DOHH2 (cell line): Measurements from ENCODE around the gene CFAP221.

Experiments used
- H3F3A ChIP-seq: fragments of 200-600 bp; sonication (generic), shearing (Covaris generic); 2 replicates; pipeline ENCODE4 v1.6.0; 2016; ENCODE audit warnings: antibody characterized with exemption, mild to moderate bottlenecking; ENCODE audit not compliant: control insufficient read depth, insufficient read depth
- H3K27ac ChIP-seq: fragments of 200-600 bp; sonication (generic); 2 replicates; pipeline ENCODE4 v1.5.1; 2014; ENCODE audit warnings: low read depth, mild to moderate bottlenecking, low read length, moderate library complexity
- H3K27me3 ChIP-seq: fragments of 200-600 bp; sonication (generic); 2 replicates; pipeline ENCODE4 v1.6.1; 2014; ENCODE audit warnings: mild to moderate bottlenecking, low read length, mixed read lengths; ENCODE audit not compliant: control insufficient read depth
- H3K36me3 ChIP-seq: fragments of 200-600 bp; sonication (generic); 2 replicates; pipeline ENCODE4 v1.6.1; 2014; ENCODE audit warnings: mild to moderate bottlenecking, low read length, moderate library complexity, mixed read lengths; ENCODE audit not compliant: control insufficient read depth
- H3K4me1 ChIP-seq: fragments of 200-600 bp; sonication (generic); 2 replicates; pipeline ENCODE4 v1.6.1; 2014; ENCODE audit warnings: mild to moderate bottlenecking, low read length, mixed read lengths; ENCODE audit not compliant: control insufficient read depth
- H3K4me2 ChIP-seq: fragments of 200-600 bp; sonication (generic); 2 replicates; pipeline ENCODE4 v1.6.0; 2014; ENCODE audit warnings: mild to moderate bottlenecking, low read length, moderate library complexity
- H3K4me3 ChIP-seq: fragments of 200-600 bp; sonication (generic); 2 replicates; pipeline ENCODE4 v1.5.1; 2014; ENCODE audit warnings: mild to moderate bottlenecking, low read length, mixed read lengths
- H3K79me2 ChIP-seq: fragments of 200-600 bp; sonication (generic); 2 replicates; pipeline ENCODE4 v1.6.1; 2014; ENCODE audit warnings: mild to moderate bottlenecking, low read length, mixed read lengths; ENCODE audit not compliant: control insufficient read depth
- H3K9me2 ChIP-seq: fragments of 200-600 bp; sonication (generic); replicated peaks from 2 replicates; pipeline ENCODE4 v1.6.1; 2014; ENCODE audit warnings: mild to moderate bottlenecking, low read length, mixed read lengths; ENCODE audit not compliant: control insufficient read depth
- H3K9me3 ChIP-seq: fragments of 200-600 bp; sonication (generic); 2 replicates; pipeline ENCODE4 v1.6.1; 2014; ENCODE audit warnings: antibody characterized with exemption, low read length, mixed read lengths; ENCODE audit not compliant: control insufficient read depth, insufficient read depth
- H4K20me1 ChIP-seq: fragments of 200-600 bp; sonication (generic); 2 replicates; pipeline ENCODE4 v1.6.0; 2014; ENCODE audit warnings: low read depth, mild to moderate bottlenecking, antibody characterized with exemption, low read length, moderate library complexity; ENCODE audit not compliant: control insufficient read depth, insufficient read depth
- EZH2phosphoT487 ChIP-seq: fragments of 200-600 bp; sonication (generic); IDR thresholded peaks from 2 replicates; pipeline ENCODE4 v1.6.1; 2017; ENCODE audit warnings: borderline replicate concordance, mild to moderate bottlenecking, antibody characterized with exemption, low read length, moderate library complexity, mixed read lengths
- TF ChIP-seq, protein P1 (sequence below): fragments of 200-600 bp; sonication (generic); IDR thresholded peaks from one replicate; pipeline ENCODE4 v1.5.1; 2014; ENCODE audit warnings: antibody characterized with exemption, mild to moderate bottlenecking, low read depth, low read length; ENCODE audit not compliant: poor library complexity, severe bottlenecking

Gene CFAP221

DNA sequence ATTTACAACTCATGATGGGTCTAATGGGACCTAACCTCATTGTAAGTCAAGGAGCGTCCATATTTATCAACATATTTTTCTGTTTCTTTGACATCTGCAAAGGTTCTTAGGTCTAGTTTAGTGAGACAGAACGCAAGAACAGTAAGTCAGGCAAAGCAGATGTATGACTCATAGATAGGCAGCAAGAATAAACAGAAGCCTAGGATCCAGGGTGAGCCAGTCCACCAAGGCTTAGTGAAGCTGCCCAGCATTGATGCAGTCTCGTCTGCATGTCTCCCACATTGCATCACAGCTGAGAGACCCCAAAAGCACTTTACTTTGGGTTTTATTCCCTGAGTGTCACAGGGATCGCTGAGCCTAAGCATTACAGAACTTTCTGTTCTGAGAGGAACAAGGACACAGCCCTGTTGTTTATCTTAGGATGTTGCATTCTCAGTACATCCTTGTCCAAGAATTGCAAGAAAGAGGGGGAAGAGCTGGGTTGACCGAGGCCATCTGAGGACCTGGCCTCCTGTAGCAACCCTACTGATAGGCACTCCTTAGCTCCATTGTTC, 105.2 kb downstream of the CFAP221 start:
- Histone ChIP-seq H3K9me3 (no peaks in the 10 kb centered on the region), H4K20me1 (no peaks in the 10 kb centered on the region), H3K4me3 (no peak overlapping the region), H3K4me1 (peaks cover 13% of the 10 kb centered on the region), H3F3A (no peaks in the 10 kb centered on the region), H3K27ac (no peak overlapping the region), H3K9me2 (no peaks in the 10 kb centered on the region), H3K36me3 (no peaks in the 10 kb centered on the region), H3K79me2 (no peaks in the 10 kb centered on the region), H3K27me3 (peaks cover 17% of the 10 kb centered on the region), H3K4me2 (no peak overlapping the region)
- TF ChIP-seq EZH2phosphoT487: no peak
- TF ChIP-seq, protein P1, sequence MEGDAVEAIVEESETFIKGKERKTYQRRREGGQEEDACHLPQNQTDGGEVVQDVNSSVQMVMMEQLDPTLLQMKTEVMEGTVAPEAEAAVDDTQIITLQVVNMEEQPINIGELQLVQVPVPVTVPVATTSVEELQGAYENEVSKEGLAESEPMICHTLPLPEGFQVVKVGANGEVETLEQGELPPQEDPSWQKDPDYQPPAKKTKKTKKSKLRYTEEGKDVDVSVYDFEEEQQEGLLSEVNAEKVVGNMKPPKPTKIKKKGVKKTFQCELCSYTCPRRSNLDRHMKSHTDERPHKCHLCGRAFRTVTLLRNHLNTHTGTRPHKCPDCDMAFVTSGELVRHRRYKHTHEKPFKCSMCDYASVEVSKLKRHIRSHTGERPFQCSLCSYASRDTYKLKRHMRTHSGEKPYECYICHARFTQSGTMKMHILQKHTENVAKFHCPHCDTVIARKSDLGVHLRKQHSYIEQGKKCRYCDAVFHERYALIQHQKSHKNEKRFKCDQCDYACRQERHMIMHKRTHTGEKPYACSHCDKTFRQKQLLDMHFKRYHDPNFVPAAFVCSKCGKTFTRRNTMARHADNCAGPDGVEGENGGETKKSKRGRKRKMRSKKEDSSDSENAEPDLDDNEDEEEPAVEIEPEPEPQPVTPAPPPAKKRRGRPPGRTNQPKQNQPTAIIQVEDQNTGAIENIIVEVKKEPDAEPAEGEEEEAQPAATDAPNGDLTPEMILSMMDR: no peak

DNA sequence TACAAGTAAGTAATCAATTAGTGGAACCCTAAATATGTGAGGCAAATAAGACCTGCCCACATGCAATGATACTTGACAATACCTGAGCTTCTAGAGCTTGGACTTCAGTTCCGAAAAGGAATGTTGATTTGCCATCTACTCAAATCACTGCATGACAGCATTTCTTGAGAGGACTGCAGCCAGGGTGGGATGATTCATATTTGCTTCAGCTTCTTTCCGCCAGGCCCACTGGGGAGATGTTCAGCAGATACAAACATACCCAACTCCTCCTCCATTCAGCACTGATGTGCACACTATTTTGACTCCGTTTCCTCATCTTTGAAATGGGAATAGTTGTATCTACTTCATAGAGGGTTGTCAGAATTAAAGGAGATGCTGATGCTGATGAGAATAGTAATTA, 106.0 kb downstream of the CFAP221 start:
- Histone ChIP-seq H3K9me2 (no peaks in the 10 kb centered on the region), H3K9me3 (no peaks in the 10 kb centered on the region), H3K4me3 (no peak overlapping the region), H3K27ac (no peak overlapping the region), H3K36me3 (no peaks in the 10 kb centered on the region), H3K4me2 (no peak overlapping the region), H3K4me1 (peaks cover 13% of the 10 kb centered on the region), H3K27me3 (peaks cover 17% of the 10 kb centered on the region), H3F3A (no peaks in the 10 kb centered on the region), H4K20me1 (no peaks in the 10 kb centered on the region), H3K79me2 (no peaks in the 10 kb centered on the region)
- no peak for TF ChIP-seq EZH2phosphoT487
- TF ChIP-seq, protein P1: no peak

DNA sequence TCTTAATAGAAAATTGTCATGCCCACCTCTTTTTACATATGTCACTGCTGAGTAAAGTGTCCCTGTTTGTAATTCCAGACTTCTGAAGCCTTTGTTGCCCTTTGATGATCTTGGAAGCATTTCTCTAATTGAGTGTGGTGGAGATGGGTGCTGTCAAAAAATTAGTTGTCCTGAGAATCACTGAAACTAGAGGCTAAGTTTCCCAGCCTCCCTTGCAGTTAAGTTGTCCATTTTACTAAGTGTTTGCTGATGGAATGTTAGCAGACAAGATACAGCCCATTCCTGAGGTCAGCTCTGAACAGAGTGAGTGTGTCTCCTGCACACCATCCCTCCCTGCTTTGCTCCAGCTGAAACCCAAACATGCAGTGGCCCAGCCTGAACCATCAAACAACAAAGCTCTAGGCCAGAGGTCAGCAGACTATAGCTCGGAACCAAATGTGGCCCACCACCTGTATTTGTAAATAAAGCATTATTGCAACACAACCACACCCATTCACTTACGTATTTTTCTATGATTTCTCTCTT, 106.7 kb downstream of the CFAP221 start:
- H3K9me2 ChIP-seq: no peaks in the 10 kb centered on the region
- H3K27me3 ChIP-seq: peaks cover 20% of the 10 kb centered on the region
- no peaks in the 10 kb centered on the region for H3K9me3 ChIP-seq
- no peak overlapping the region for H3K4me3 ChIP-seq
- TF ChIP-seq, protein P1: no peak
- no peak for TF ChIP-seq EZH2phosphoT487
- peaks cover 13% of the 10 kb centered on the region for H3K4me1 ChIP-seq
- H3F3A ChIP-seq: no peaks in the 10 kb centered on the region
- H3K36me3 ChIP-seq: no peaks in the 10 kb centered on the region
- no peak overlapping the region for H3K4me2 ChIP-seq
- no peaks in the 10 kb centered on the region for H4K20me1 ChIP-seq
- H3K79me2 ChIP-seq: no peaks in the 10 kb centered on the region
- no peak overlapping the region for H3K27ac ChIP-seq
